GM18861 (cell line): ENCODE measurements around the gene SUMO4.

Experiments used
- ATAC-seq: cut with Tn5 transposase; IDR thresholded peaks from one replicate; pipeline ENCODE4 v1.9.1; 2021; ENCODE audit not compliant: unreplicated experiment

The SUMO4 gene

GRCh38 chr6:149449831-149450678, 50.0 kb downstream of the SUMO4 start:
- ATAC-seq = no peak
